ENCODE results near the gene CYP2J2. TPM values are rescaled to one million over a fixed set of nuclear protein-coding genes. Genes with fewer than 3 reads are reported as not detected.
"Not testable (repeated sequence)": the region's sequence is repeated elsewhere in the genome, so short reads cannot be mapped to it uniquely, and the experiment has no call there.

The CYP2J2 gene
- total and polyA plus RNA-seq, 2 donors (not counting 3 experiments of a cell fraction or from before 2014, with no cell fraction given): 0.06 to 0.27 TPM

GRCh38 chr1:59971464-59971911, 44.9 kb upstream of the CYP2J2 start:
- POLR2A ChIA-PET: no interaction called here
- DNase-seq (ENCODE audit: low read depth, low spot score) (peak; percentile 63), FAIRE-seq (peak; percentile 89)
- Histone ChIP-seq H3K4me1 (ENCODE audit: control insufficient read depth, extremely low read depth, insufficient read depth, low read length) (peaks cover 2% of the 10 kb centered on the region), H3K9me1 (replicated peaks; ENCODE audit: control insufficient read depth, extremely low read depth, insufficient read depth, low read length) (no peaks in the 10 kb centered on the region), H3K27me3 (ENCODE audit: control insufficient read depth in 2 of 2, insufficient read depth in 2 of 2, low read length in 2 of 2) (peaks cover 0 to 11% of the 10 kb centered on the region in 2 experiments), H3K4me3 (replicated peaks in 1 of 3; ENCODE audit: insufficient read depth in 1 of 3, low read depth in 1 of 3, low read length in 3 of 3) (no peak overlapping the region), H3K9ac (replicated peaks; ENCODE audit: extremely low read depth, insufficient read depth, low read length) (no peak overlapping the region), H3K79me2 (ENCODE audit: control insufficient read depth, insufficient read depth, low read length) (no peaks in the 10 kb centered on the region), H2AFZ (ENCODE audit: low read depth, low read length) (peak overlapping the region; percentile 94), H3K4me2 (ENCODE audit: insufficient read depth, low read length) (peak overlapping the region; percentile 34), H3K27ac (ENCODE audit: insufficient read depth, low read depth, low read length) (no peak overlapping the region), H3K9me3 (replicated peaks; ENCODE audit: control insufficient read depth, insufficient read depth, low read length) (no peaks in the 10 kb centered on the region), H3K36me3 (ENCODE audit: control insufficient read depth in 2 of 2, extremely low read depth in 1 of 2, insufficient read depth in 2 of 2, low read length in 2 of 2) (no peaks in the 10 kb centered on the region), H4K20me1 (replicated peaks; ENCODE audit: control insufficient read depth, extremely low read depth, insufficient read depth, low read length) (no peaks in the 10 kb centered on the region)
- TF ChIP-seq CTCF (IDR thresholded peaks at IDR 0.05; ENCODE audit: extremely low read depth in 1 of 2, insufficient read depth in 1 of 2, low read depth in 1 of 2, low read length in 2 of 2) (peak; percentile 83 to 91), MYC (IDR thresholded peaks at IDR 0.05; ENCODE audit: low read depth, low read length) (no peak)
- BruUV-seq (replicated peaks): no TSS peak
- CTCF ChIA-PET: interaction anchor here (0.5 to 2.9 kb wide), 104 partner anchors 10 to 1965 kb away, joined by 3 to 64 read pairs (median 4); no protein-coding TSS in a partner anchor
- dilution Hi-C loops (cut with MboI; ENCODE audit: extremely low pct_ligation_motif_present, low sequenced_read_pairs) (no loop called here), intact Hi-C loops (cut with micrococcal nuclease) (loop anchor here (1.0 to 10.0 kb wide), 7 partner anchors 185 to 1882 kb away; no protein-coding TSS in a partner anchor)

- H3K27me3 ChIP-seq (ENCODE audit: control insufficient read depth in 2 of 2, insufficient read depth in 2 of 2, low read length in 2 of 2); H3K36me3 ChIP-seq (ENCODE audit: control insufficient read depth in 2 of 2, extremely low read depth in 1 of 2, insufficient read depth in 2 of 2, low read length in 2 of 2); H3K9ac ChIP-seq (replicated peaks; ENCODE audit: extremely low read depth, insufficient read depth, low read length); H3K9me3 ChIP-seq (replicated peaks; ENCODE audit: control insufficient read depth, insufficient read depth, low read length); H3K9me1 ChIP-seq (replicated peaks; ENCODE audit: control insufficient read depth, extremely low read depth, insufficient read depth, low read length); BruUV-seq (replicated peaks); DNase-seq (ENCODE audit: low read depth, low spot score); H3K4me3 ChIP-seq (replicated peaks in 1 of 3; ENCODE audit: insufficient read depth in 1 of 3, low read depth in 1 of 3, low read length in 3 of 3); H3K79me2 ChIP-seq (ENCODE audit: control insufficient read depth, insufficient read depth, low read length); H4K20me1 ChIP-seq (replicated peaks; ENCODE audit: control insufficient read depth, extremely low read depth, insufficient read depth, low read length); H3K4me2 ChIP-seq (ENCODE audit: insufficient read depth, low read length); H3K4me1 ChIP-seq (ENCODE audit: control insufficient read depth, extremely low read depth, insufficient read depth, low read length); POLR2A ChIA-PET; H3K27ac ChIP-seq (ENCODE audit: insufficient read depth, low read depth, low read length); dilution Hi-C loops (cut with MboI; ENCODE audit: extremely low pct_ligation_motif_present, low sequenced_read_pairs); H2AFZ ChIP-seq (ENCODE audit: low read depth, low read length); FAIRE-seq: not testable (repeated sequence)
- intact Hi-C loops (cut with micrococcal nuclease): loop anchor here (2.0 to 10.0 kb wide), 5 partner anchors 187 to 1615 kb away; no protein-coding TSS in a partner anchor
- CTCF ChIA-PET: interaction anchor here (1.1 to 1.9 kb wide), 3 partner anchors 20 to 1884 kb away, joined by 3 to 7 read pairs (median 5); no protein-coding TSS in a partner anchor
Measured at GRCh38 chr1:59969542-59970175, 43.1 kb upstream of the CYP2J2 start.

- H3K36me3 ChIP-seq (ENCODE audit: control insufficient read depth in 2 of 2, extremely low read depth in 1 of 2, insufficient read depth in 2 of 2, low read length in 2 of 2); H3K4me1 ChIP-seq (ENCODE audit: control insufficient read depth, extremely low read depth, insufficient read depth, low read length); H3K4me3 ChIP-seq (replicated peaks in 1 of 3; ENCODE audit: insufficient read depth in 1 of 3, low read depth in 1 of 3, low read length in 3 of 3); H4K20me1 ChIP-seq (replicated peaks; ENCODE audit: control insufficient read depth, extremely low read depth, insufficient read depth, low read length); H2AFZ ChIP-seq (ENCODE audit: low read depth, low read length); H3K4me2 ChIP-seq (ENCODE audit: insufficient read depth, low read length); H3K27ac ChIP-seq (ENCODE audit: insufficient read depth, low read depth, low read length); H3K79me2 ChIP-seq (ENCODE audit: control insufficient read depth, insufficient read depth, low read length); H3K27me3 ChIP-seq (ENCODE audit: control insufficient read depth in 2 of 2, insufficient read depth in 2 of 2, low read length in 2 of 2); intact Hi-C loops (cut with micrococcal nuclease); BruUV-seq (replicated peaks); POLR2A ChIA-PET; DNase-seq (ENCODE audit: low read depth, low spot score); FAIRE-seq; dilution Hi-C loops (cut with MboI; ENCODE audit: extremely low pct_ligation_motif_present, low sequenced_read_pairs); H3K9me3 ChIP-seq (replicated peaks; ENCODE audit: control insufficient read depth, insufficient read depth, low read length); H3K9me1 ChIP-seq (replicated peaks; ENCODE audit: control insufficient read depth, extremely low read depth, insufficient read depth, low read length); H3K9ac ChIP-seq (replicated peaks; ENCODE audit: extremely low read depth, insufficient read depth, low read length): not testable (repeated sequence)
- CTCF ChIA-PET: interaction anchor here (1.1 to 2.2 kb wide), 4 partner anchors 8 to 1885 kb away, joined by 3 to 13 read pairs (median 4); no protein-coding TSS in a partner anchor
Measured at GRCh38 chr1:59968746-59969145, 42.2 kb upstream of the CYP2J2 start.

Data from endothelial cell of umbilical vein (primary cell).